GM19351 (cell line): ENCODE results near the gene OS9.

Experiments
- ATAC-seq: cut with Tn5 transposase; IDR thresholded peaks from one replicate; pipeline ENCODE4 v1.9.1; 2021; ENCODE audit warnings: mild to moderate bottlenecking, moderate library complexity; ENCODE audit not compliant: unreplicated experiment

The OS9 gene

GRCh38 chr12:57735952-57736740 is 42.2 kb downstream of the OS9 start:
- no peak for ATAC-seq

GRCh38 chr12:57736741-57737466 is 43.0 kb downstream of the OS9 start:
- no peak for ATAC-seq

GRCh38 chr12:57737467-57738460 is 43.8 kb downstream of the OS9 start:
- no peak for ATAC-seq

GRCh38 chr12:57738661-57739237 is 44.8 kb downstream of the OS9 start, which contains the start of gene AGAP2:
AGAP2 (minus strand) TSS chr12:57738742; CDS start chr12:57738246, 496 bp downstream.
- no peak for ATAC-seq

- ATAC-seq, result no peak
Observed at GRCh38 chr12:57739387-57739786, 45.5 kb downstream of the OS9 start.

- no peak for ATAC-seq
Observed at GRCh38 chr12:57739914-57740538, 46.1 kb downstream of the OS9 start.

GRCh38 chr12:57740656-57741412 is 46.9 kb downstream of the OS9 start:
- peak; percentile 44 for ATAC-seq

GRCh38 chr12:57741413-57741789 is 47.5 kb downstream of the OS9 start:
- no peak for ATAC-seq

GRCh38 chr12:57741844-57742738 is 48.2 kb downstream of the OS9 start:
- ATAC-seq, result peak; percentile 62

- ATAC-seq, result no peak
Observed at GRCh38 chr12:57743769-57744168, 49.8 kb downstream of the OS9 start.

GRCh38 chr12:57744194-57744776 is 50.4 kb downstream of the OS9 start:
- peak; percentile 35 for ATAC-seq

- peak; percentile 71 for ATAC-seq
Observed at GRCh38 chr12:57744777-57745484, 51.0 kb downstream of the OS9 start, which contains the start of gene TSPAN31. TSPAN31 (plus strand) TSS chr12:57745039; CDS start chr12:57745155, 116 bp downstream.

- no peak for ATAC-seq
Observed at GRCh38 chr12:57745485-57745881, 51.6 kb downstream of the OS9 start.

GRCh38 chr12:57746025-57746424 is 52.1 kb downstream of the OS9 start:
- no peak for ATAC-seq

- no peak for ATAC-seq
Observed at GRCh38 chr12:57749061-57749460, 55.1 kb downstream of the OS9 start.

- ATAC-seq, result no peak
Observed at GRCh38 chr12:57750561-57751431, 56.9 kb downstream of the OS9 start.
